DND-41 (cell line): ENCODE measurements around the gene ADTRP.

Source experiments
- EZH2 ChIP-seq: IDR thresholded peaks from 3 replicates; pipeline ENCODE4 v1.6.1; 2012; ENCODE audit warnings: borderline replicate concordance, low read depth, mild to moderate bottlenecking, moderate library complexity, low read length, inconsistent platforms; ENCODE audit not compliant: severe bottlenecking
- TF ChIP-seq, protein P1 (sequence below): IDR thresholded peaks from 2 replicates; pipeline ENCODE4 v1.5.1; 2012; ENCODE audit warnings: borderline replicate concordance, low read length, moderate library complexity, mild to moderate bottlenecking; ENCODE audit not compliant: poor library complexity, severe bottlenecking; ENCODE audit errors: extremely low read depth

DNA sequence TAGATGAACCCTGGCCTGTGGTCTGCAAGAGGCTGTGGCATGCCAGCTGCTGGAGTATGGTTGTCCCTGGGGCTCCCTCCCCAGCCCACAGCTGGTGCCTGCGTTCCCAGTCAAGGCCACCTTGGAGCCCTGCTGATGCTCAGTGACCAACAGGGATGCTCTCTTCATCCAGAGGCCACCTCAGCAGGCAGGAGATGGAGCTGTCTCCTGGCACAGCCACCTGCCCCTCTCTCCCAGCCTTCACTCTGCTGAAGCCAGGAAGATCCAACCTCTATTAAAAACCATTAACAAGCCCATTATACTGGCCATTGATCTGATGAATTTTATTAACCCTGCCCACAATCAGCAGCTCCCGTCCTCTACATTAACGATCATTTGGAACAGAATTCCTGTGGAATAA is 40.4 kb downstream of the ADTRP start:
- TF ChIP-seq, protein P1, sequence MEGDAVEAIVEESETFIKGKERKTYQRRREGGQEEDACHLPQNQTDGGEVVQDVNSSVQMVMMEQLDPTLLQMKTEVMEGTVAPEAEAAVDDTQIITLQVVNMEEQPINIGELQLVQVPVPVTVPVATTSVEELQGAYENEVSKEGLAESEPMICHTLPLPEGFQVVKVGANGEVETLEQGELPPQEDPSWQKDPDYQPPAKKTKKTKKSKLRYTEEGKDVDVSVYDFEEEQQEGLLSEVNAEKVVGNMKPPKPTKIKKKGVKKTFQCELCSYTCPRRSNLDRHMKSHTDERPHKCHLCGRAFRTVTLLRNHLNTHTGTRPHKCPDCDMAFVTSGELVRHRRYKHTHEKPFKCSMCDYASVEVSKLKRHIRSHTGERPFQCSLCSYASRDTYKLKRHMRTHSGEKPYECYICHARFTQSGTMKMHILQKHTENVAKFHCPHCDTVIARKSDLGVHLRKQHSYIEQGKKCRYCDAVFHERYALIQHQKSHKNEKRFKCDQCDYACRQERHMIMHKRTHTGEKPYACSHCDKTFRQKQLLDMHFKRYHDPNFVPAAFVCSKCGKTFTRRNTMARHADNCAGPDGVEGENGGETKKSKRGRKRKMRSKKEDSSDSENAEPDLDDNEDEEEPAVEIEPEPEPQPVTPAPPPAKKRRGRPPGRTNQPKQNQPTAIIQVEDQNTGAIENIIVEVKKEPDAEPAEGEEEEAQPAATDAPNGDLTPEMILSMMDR = no peak
- TF ChIP-seq EZH2 = no peak
